Hematopoietic multipotent progenitor cell treated with erythropoietin and hydrocortisone succinate and interleukin-3 and kit ligand, for 6 days (in vitro differentiated cells): ENCODE results near the gene BID.
A peak's percentile ranks its signal among the peaks of the same experiment; 100 is the strongest.

Experiments used
- DNase-seq: peaks from one replicate; pipeline ENCODE4 v3.0.0-alpha.2; 2015

The BID gene

DNA sequence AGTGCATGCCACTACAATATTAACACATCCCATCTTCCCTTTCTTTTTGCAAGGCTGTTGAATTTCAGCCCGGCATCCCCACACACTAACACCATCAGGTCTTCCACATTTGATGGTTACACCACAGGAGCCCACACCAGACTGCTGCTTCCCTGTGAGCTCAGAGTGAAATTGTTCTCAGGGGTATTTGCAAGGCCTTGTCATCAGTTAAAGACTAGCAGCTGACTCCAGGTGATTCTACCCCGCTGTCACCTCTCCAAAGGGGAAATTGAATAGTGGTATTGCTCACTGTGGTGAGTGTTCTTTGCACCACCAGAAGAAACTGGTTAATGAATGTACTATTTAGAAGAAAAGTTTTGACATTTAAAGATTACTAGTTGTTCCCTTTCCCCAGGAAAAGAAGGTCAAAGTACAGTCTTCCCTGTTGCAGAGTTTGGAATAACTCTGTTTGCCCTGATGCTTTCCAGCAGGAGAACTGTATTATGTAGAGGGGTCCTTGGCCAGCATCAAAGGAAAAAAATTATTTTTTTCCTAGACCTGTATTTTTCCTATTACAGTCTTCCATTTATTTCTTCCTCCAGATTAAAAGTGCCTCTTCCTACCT is 41.9 kb downstream of the BID start:
- DNase-seq = no peak

DNA sequence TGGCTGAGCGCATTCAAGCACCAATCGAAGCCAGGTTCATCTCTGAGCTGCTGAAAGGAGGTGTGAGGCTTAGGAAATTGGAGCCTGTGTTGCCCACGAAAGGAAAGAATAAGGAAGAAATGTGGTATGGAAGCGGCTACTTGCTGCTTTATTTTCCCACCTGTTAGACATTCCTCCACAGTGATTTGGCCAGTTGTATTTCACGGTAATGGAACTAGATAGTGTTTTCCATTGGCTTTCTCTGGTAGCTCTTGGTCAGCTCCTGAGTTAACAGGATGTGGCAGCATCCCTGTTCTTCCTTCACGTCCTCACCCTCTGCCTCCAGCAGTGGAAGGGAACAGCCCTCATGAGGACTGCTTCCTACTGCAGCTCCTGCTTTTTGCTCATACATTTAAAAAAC is 44.7 kb downstream of the BID start:
- no peak for DNase-seq

DNA sequence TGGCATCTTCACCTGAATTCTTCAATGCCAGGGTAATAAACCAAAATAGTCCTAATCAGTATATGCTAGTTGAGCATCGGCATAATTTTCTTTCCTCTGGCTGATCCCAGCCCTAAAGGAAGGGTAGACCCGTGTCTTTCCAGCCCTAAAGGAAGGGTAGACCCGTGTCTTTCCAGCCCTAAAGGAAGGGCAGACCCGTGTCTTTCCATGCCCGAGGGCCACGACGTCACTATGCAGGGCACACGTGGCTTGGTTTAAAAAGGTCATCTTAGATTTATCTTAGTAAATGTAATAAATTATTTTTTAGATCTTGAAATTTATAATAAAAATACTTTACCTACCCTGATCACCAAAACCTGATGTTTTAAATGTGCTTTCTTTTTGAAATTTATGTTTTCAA is 45.5 kb downstream of the BID start:
- no peak for DNase-seq

DNA sequence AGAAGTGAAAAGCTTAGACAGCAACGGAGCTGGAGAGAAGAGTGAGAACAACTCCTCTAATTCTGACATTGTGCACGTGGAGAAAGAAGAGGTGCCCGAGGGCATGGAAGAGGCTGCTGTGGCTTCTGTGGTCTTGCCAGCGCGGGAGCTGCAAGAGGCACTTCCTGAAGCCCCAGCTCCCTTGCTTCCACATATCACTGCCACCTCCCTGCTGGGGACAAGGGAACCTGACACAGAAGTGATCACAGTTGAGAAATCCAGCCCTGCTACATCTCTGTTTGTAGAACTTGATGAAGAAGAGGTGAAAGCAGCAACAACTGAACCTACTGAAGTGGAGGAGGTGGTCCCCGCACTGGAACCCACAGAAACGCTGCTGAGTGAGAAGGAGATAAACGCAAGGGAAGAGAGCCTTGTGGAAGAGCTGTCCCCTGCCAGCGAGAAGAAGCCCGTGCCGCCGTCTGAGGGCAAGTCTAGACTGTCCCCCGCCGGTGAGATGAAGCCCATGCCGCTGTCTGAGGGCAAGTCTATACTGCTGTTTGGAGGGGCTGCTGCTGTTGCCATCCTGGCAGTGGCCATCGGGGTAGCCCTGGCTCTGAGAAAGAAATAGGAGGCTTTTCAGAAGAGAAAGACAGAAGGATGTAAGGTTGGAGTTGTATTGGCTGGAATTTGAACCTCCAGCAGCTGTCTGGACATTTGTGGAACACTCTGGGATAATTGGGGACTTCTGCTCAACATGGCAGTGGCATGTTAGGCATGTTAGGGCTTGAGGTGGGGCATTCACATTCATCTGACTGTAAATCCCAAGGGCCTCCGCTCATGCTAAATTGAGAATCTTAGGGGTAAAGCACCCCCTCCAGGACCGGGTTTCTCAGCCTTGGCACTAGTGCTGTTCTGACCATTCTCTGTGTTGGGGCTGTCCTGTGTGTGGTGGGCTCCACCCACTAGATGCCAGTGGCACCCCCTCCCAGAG is 47.1 kb downstream of the BID start:
- peak; percentile 47 for DNase-seq

GRCh38 chr22:17726006-17726927 is 48.0 kb downstream of the BID start:
- DNase-seq = no peak

- DNase-seq = no peak
Observed at GRCh38 chr22:17725500-17725796, 48.8 kb downstream of the BID start.

DNA sequence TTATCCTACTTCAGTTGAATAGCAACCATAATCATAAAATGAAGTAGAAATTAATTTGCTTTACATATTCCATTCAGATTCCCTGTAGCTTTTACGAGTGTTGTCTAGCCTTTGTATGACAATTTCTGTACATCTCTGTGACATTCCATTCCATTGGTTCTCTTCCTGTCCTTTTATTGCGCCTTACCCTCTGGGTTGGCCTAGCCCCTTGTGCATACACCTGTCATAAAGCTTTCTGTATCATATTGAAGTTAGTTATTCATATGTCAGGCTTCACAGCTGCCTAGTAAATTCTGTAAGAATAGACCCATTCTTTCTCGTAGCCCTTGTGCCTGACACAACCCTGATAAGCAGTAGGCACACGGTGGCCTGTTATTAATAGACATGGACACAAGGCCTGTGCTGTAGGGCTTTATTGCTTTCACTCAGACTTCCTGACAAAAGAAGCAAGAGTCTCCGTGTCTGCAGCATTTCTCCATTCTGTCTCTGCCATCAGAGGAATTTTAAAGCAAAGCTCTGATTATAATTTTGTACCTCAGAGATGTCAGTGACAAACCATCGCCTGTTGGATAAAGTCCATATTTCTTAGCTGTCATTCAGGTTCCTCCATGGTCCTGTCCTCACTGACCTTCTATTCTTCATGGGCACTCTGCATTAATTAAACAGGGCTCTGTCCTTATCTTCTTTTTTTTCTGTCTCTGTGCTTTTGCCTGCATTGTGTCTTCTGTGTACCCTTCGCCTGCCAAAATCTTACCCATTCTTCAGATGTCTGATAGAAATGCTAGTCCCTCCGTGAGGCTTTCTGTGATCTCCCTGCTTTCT is 49.4 kb downstream of the BID start:
- DNase-seq = peak; percentile 67

DNA sequence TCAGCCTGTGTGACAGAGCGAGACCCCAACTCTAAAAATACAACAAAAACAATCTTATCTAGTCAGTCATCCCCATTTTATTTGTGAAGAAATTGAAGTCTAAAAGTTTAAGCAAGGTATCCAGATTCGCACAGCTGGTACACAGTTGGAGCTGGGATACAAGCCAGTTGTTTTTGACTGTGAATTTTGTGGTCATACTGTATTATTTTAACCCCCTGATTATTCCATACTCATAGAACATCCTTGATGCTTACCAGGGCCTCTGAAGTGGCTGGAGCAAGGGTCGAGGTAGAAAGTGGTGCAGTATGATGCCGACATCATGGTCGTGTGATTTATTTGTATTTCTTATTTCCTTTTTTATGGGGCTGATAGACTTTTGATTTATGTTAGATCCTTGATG is 50.0 kb downstream of the BID start:
- DNase-seq = no peak

GRCh38 chr22:17719911-17720310 is 54.4 kb downstream of the BID start:
- no peak for DNase-seq

DNA sequence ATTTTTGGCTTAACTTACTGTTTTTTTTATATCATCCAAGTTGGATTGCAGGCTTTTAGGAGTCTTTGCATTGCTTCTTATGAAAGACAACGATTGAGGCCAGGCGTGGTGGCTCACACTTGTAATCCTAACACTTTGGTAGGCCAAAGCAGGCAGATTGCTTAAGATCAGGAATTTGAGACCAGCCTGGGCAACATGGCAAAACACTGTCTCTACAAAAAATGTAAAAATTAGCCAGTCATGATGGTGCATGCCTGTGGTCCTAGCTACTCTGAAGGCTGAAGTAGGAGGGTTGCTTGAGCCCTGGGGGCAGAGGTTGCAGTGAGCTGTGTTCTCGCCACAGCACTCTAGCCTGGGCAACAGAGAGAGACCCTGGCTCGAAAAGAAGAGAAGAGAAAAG is 56.6 kb downstream of the BID start:
- no peak for DNase-seq

GRCh38 chr22:17716529-17716928 is 57.7 kb downstream of the BID start:
- no peak for DNase-seq

DNA sequence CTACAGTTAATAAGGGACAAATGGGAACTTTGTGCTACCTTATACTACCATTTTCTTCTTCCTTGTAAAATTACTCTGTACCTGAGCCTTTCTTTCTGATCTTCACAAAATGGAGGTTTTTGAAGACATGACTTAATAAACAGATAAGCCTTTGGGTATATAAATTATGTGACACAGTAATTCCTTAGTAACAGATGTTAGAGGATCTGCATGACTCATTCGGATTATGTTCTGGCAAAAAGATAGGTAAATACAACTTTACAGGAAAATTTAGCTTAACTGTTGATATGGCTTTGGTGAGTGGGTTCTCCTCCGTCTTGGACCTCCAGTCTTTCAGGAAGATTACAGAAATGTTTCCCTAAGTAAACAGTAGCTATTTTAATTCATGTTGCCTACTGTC is 61.8 kb downstream of the BID start:
- DNase-seq = no peak

- no peak for DNase-seq
Observed at GRCh38 chr22:17710023-17710422, 64.2 kb downstream of the BID start.

GRCh38 chr22:17707526-17707925 is 66.7 kb downstream of the BID start:
- DNase-seq = no peak

DNA sequence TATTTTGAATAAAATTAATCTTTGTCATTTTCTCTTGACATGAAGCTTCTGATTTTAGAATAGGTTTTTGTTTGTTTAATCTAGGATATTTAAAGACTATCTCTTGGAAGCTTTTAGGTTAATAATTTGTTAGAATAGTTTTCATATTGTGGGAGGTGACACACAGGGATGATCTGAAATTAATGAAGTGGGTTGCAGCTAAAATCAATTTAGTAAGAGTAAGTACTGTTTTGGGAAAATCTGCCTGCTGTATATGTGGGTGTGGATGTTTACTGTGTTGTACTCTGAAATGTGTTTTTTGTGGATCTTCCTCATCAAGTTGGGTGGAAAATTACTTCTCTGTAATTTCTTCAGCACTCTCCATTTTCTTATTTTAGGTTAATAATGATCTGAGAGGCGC is 67.3 kb downstream of the BID start:
- no peak for DNase-seq

GRCh38 chr22:17705951-17706900 is 68.0 kb downstream of the BID start:
- peak; percentile 79 for DNase-seq

- DNase-seq = no peak
Observed at GRCh38 chr22:17705546-17705945, 68.7 kb downstream of the BID start.

- DNase-seq = peak; percentile 19
Observed at GRCh38 chr22:17703811-17704210, 70.5 kb downstream of the BID start.

GRCh38 chr22:17700778-17701177 is 73.5 kb downstream of the BID start:
- DNase-seq = no peak

DNA sequence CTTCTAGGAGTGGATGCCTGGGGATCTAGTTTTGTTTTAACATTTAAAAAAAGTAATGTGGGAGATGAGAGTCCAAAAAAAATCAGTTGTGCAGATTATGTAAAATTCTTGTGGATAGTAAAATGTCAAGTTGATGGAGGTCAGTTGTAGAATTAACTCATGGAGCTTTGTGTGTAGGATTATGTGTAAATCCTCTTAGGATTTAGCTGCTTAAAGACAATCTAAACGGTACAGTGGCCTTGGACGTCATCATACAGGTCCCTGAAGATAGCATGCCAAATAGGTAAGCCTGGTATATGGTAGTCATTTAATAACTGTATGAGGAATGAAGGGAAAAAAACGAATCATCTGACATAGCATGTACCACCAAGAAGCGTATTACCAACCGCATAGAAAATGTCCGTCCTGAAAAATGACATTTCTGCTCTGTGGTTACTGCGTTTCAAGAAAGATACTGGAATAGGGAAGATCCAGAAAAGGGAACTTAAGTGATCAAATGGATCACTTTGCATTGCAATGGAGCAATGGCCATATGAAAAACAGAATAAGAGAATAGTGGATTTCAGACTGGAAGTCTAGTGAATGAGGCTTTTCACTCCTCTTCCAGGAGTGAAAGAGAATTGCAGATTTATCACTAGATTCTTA is 74.5 kb downstream of the BID start:
- no peak for DNase-seq

GRCh38 chr22:17698948-17699347 is 75.3 kb downstream of the BID start:
- DNase-seq = peak; percentile 20
